IMR-90 (cell line): ENCODE results near the gene CDC42BPG. TPM values are rescaled to one million over a fixed set of nuclear protein-coding genes. Genes with fewer than 3 reads are reported as not detected.

Experiments used
- ATAC-seq: fragments of 200-7000 bp; cut with Tn5 transposase; 2 replicates; pipeline ENCODE4 v1.9.1; 2020; ENCODE audit warnings: low read depth, mild to moderate bottlenecking, moderate library complexity
- BruUV-seq: library from RNA; stranded (reverse); fragments of 400-500 nt; replicated peaks from 2 replicates; lab custom pipeline; 2021; lab: Mats Ljungman, UMichigan
- CTCF ChIA-PET: fragments of 300-600 bp; formaldehyde crosslinking; extraction: SDS; loops from one replicate; lab custom pipeline; 2021; ENCODE audit warnings: antibody characterized with exemption; lab: Yijun Ruan, JAX
- POLR2A ChIA-PET: fragments of 300-600 bp; sonication (Branson Sonifier 250); formaldehyde crosslinking; loops from one replicate; lab custom pipeline; 2022; ENCODE audit warnings: antibody characterized with exemption; ENCODE audit not compliant: unreplicated experiment; lab: Charles Lee
- DNase-seq: peaks from one replicate; pipeline ENCODE4 v3.0.0; 2013
- H2AFZ ChIP-seq: replicated peaks from 2 replicates; pipeline ENCODE3; 2013; ENCODE audit warnings: low read length, mild to moderate bottlenecking; ENCODE audit not compliant: poor library complexity
- H2AK5ac ChIP-seq: 2 replicates; pipeline ENCODE4 v1.6.1; 2013; ENCODE audit warnings: low read depth, low read length, inconsistent platforms
- H2AK9ac ChIP-seq: replicated peaks from 2 replicates; pipeline ENCODE3; 2013; ENCODE audit warnings: mild to moderate bottlenecking, low read depth, low read length, moderate library complexity; ENCODE audit not compliant: poor library complexity
- H2BK120ac ChIP-seq: 2 replicates; pipeline ENCODE4 v1.6.1; 2013; ENCODE audit warnings: low read depth, low read length, inconsistent platforms
- H2BK15ac ChIP-seq: 3 replicates; pipeline ENCODE4 v1.6.1; 2013; ENCODE audit warnings: low read depth, low read length, inconsistent platforms
- H2BK20ac ChIP-seq: 2 replicates; pipeline ENCODE4 v1.6.1; 2013; ENCODE audit warnings: low read depth, mild to moderate bottlenecking, inconsistent platforms, low read length, moderate library complexity
- H2BK5ac ChIP-seq: 2 replicates; pipeline ENCODE4 v1.6.1; 2013; ENCODE audit warnings: mild to moderate bottlenecking, low read depth, low read length, inconsistent platforms; ENCODE audit not compliant: poor library complexity, severe bottlenecking
- H3K14ac ChIP-seq: replicated peaks from 2 replicates; pipeline ENCODE4 v1.6.1; 2013; ENCODE audit warnings: low read depth, low read length, inconsistent platforms
- H3K18ac ChIP-seq: 2 replicates; pipeline ENCODE4 v1.6.1; 2013; ENCODE audit warnings: low read depth, low read length, control low read depth
- H3K23ac ChIP-seq: 2 replicates; pipeline ENCODE4 v1.6.1; 2013; ENCODE audit warnings: low read depth, low read length, inconsistent platforms
- H3K27ac ChIP-seq: 2 replicates; pipeline ENCODE4 v1.5.1; 2013; ENCODE audit warnings: mild to moderate bottlenecking, control low read depth, low read length; ENCODE audit not compliant: insufficient read depth
- H3K27me3 ChIP-seq: 2 replicates; pipeline ENCODE4 v1.6.1; 2013; ENCODE audit warnings: low read length; ENCODE audit not compliant: control insufficient read depth, insufficient read depth
- H3K36me3 ChIP-seq: 2 replicates; pipeline ENCODE4 v1.6.1; 2013; ENCODE audit warnings: low read length, mixed read lengths; ENCODE audit not compliant: control insufficient read depth, insufficient read depth
- H3K4ac ChIP-seq: 2 replicates; pipeline ENCODE4 v1.6.1; 2013; ENCODE audit warnings: low read depth, low read length, inconsistent platforms
- H3K4me1 ChIP-seq: 2 replicates; pipeline ENCODE4 v1.6.1; 2013; ENCODE audit warnings: low read length, mixed read lengths; ENCODE audit not compliant: control insufficient read depth, insufficient read depth
- H3K4me2 ChIP-seq: 2 replicates; pipeline ENCODE4 v1.6.1; 2013; ENCODE audit warnings: low read depth, mild to moderate bottlenecking, control low read depth, low read length, moderate library complexity
- H3K4me3 ChIP-seq: 2 replicates; pipeline ENCODE4 v1.5.1; 2013; ENCODE audit warnings: low read depth, mild to moderate bottlenecking, control low read depth, low read length, moderate library complexity; ENCODE audit not compliant: insufficient read depth
- H3K56ac ChIP-seq: 2 replicates; pipeline ENCODE4 v1.6.1; 2013; ENCODE audit warnings: low read length, inconsistent platforms; ENCODE audit not compliant: insufficient read depth; ENCODE audit errors: extremely low read depth
- H3K79me1 ChIP-seq, 2 experiments: 2 replicates each; pipeline ENCODE4 v1.6.1; 2013; ENCODE audit warnings: low read length in 2 of 2, inconsistent platforms in 1 of 2, low read depth in 1 of 2
- H3K9ac ChIP-seq: 2 replicates; pipeline ENCODE4 v1.6.1; 2013; ENCODE audit warnings: low read depth, low read length, control low read depth
- H3K9me1 ChIP-seq: 2 replicates; pipeline ENCODE4 v1.6.1; 2013; ENCODE audit warnings: low read length, inconsistent platforms; ENCODE audit not compliant: insufficient read depth
- H3K9me3 ChIP-seq: 2 replicates; pipeline ENCODE4 v1.6.1; 2013; ENCODE audit warnings: low read length; ENCODE audit not compliant: control insufficient read depth, insufficient read depth
- H4K20me1 ChIP-seq: 2 replicates; pipeline ENCODE4 v1.6.1; 2013; ENCODE audit warnings: low read length, inconsistent platforms; ENCODE audit not compliant: insufficient read depth
- H4K5ac ChIP-seq: 2 replicates; pipeline ENCODE4 v1.6.1; 2013; ENCODE audit warnings: mild to moderate bottlenecking, low read depth, low read length, control low read depth
- H4K8ac ChIP-seq, 2 experiments: 2 replicates each; pipeline ENCODE4 v1.6.1; 2013; ENCODE audit warnings: low read depth in 2 of 2, low read length in 2 of 2, control low read depth in 1 of 2, inconsistent platforms in 1 of 2
- H4K91ac ChIP-seq: 2 replicates; pipeline ENCODE4 v1.6.1; 2013; ENCODE audit warnings: low read depth, low read length, inconsistent platforms; ENCODE audit not compliant: insufficient read depth
- BHLHE40 ChIP-seq: fragments of 150-350 bp; IDR thresholded peaks from 2 replicates; pipeline ENCODE4 v1.6.1; 2016; ENCODE audit warnings: mild to moderate bottlenecking, low read depth, low read length
- WGBS, 2 experiments: methylation state at CpG; one replicate each; pipeline versions ENCODE4 v1.1.5 to v1.1.7; 2013; ENCODE audit warnings: missing lambda C conversion rate in 2 of 2; ENCODE audit not compliant: insufficient read length in 1 of 2; ENCODE audit errors: extremely low coverage in 2 of 2; 5-methylcytosine and 5-hydroxymethylcytosine counted together
- dilution Hi-C: fragments of 300-500 bp; cut with HindIII; formaldehyde crosslinking; loops from one replicate; pipeline ENCODE4 v1.14.3; 2018; ENCODE audit warnings: low sequenced_read_pairs; ENCODE audit not compliant: unreplicated experiment
- in situ Hi-C: fragments of 300-500 bp; cut with MboI; formaldehyde crosslinking; loops from 3 replicates; pipeline ENCODE4 v1.14.3; 2019; ENCODE audit warnings: low sequenced_read_pairs, inconsistent platforms, mixed read lengths
- intact Hi-C: fragments of 100-400 bp; cut with micrococcal nuclease; formaldehyde crosslinking; loops from 2 replicates; pipeline ENCODE4 v1.10.0; 2022
- polyA plus RNA-seq, 3 experiments: library from polyadenylated mRNA; depleted of rRNA; stranded (reverse); fragments of >200 nt; gene quantifications; 2 replicates each; pipeline ENCODE4 v1.2.3, GENCODE V29; 2012; ENCODE audit warnings: low replicate concordance in 1 of 3
- total RNA-seq: library from RNA; depleted of rRNA; stranded (reverse); fragments of >200 nt; gene quantifications from 2 replicates; pipeline ENCODE4 v1.2.3, GENCODE V29; 2012
- TF ChIP-seq, protein P1 (sequence below): conservative IDR thresholded peaks from 2 replicates; pipeline ENCODE4 v1.5.1; 2012; ENCODE audit warnings: mild to moderate bottlenecking, low read depth, low read length, improper control_type of control experiment

Gene CDC42BPG
- total and polyA plus RNA-seq, 2 of the 4 experiments (the other 2 are of a cell fraction) = under 0.01 to 0.12 TPM

DNA sequence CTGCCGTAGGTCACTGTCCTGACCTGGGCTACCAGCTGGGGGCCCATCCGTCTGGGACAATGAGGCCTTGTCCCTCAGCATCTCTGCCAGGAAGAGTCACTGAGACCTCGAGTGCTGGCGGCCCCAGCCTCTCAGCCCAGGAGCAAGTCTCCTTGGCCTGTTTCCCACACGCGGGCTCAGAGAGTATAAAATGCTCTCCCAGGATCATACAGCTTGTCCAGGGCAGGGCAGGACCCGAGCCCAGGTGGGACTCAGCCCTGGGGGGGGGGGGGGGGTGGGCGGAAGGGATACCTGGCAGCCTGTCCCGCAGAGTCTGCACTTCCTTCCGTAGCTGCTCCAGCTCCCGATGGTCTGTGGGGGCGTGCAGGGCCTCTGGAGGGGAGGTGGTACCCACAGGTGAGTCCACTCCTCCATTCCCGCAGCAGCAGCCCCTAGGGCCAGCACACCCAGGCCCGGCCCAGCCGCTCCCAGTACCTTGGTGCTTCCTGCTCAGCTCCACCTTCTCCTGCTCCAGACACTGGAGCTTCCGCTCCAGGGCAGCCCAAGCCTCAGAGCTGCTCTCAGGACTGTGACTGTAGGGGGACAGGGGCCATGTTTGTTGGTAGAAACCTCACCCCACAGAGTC is 7.9 kb downstream of the CDC42BPG start:
- 20% methylated on average over 1 of the region's 16 CpGs; no CpG with 5 or more reads in 1 of the 2 experiments for WGBS, 2 experiments
- Histone ChIP-seq H3K4me1 (no peaks in the 10 kb centered on the region), H3K27ac (no peak overlapping the region), H3K18ac (no peak overlapping the region), H2AK9ac (no peak overlapping the region), H2BK20ac (no peak overlapping the region), H4K8ac (no peak overlapping the region), H3K9me3 (no peaks in the 10 kb centered on the region), H3K56ac (no peak overlapping the region), H3K9me1 (no peaks in the 10 kb centered on the region), H3K36me3 (no peaks in the 10 kb centered on the region), H3K4ac (no peak overlapping the region), H3K79me1 (no peaks in the 10 kb centered on the region), H2BK5ac (no peak overlapping the region), H3K14ac (no peak overlapping the region), H3K4me2 (no peak overlapping the region), H4K91ac (no peak overlapping the region), H4K20me1 (no peaks in the 10 kb centered on the region), H4K5ac (no peak overlapping the region), H2BK120ac (no peak overlapping the region), H2BK15ac (no peak overlapping the region), H3K27me3 (peaks cover 2% of the 10 kb centered on the region; the same call in 1 of the 2 replicates), H3K9ac (no peak overlapping the region), H2AK5ac (no peak overlapping the region), H2AFZ (no peak overlapping the region), H3K23ac (no peak overlapping the region), H3K4me3 (no peak overlapping the region)
- BruUV-seq = no TSS peak
- no peak for TF ChIP-seq BHLHE40
- TF ChIP-seq, protein P1, sequence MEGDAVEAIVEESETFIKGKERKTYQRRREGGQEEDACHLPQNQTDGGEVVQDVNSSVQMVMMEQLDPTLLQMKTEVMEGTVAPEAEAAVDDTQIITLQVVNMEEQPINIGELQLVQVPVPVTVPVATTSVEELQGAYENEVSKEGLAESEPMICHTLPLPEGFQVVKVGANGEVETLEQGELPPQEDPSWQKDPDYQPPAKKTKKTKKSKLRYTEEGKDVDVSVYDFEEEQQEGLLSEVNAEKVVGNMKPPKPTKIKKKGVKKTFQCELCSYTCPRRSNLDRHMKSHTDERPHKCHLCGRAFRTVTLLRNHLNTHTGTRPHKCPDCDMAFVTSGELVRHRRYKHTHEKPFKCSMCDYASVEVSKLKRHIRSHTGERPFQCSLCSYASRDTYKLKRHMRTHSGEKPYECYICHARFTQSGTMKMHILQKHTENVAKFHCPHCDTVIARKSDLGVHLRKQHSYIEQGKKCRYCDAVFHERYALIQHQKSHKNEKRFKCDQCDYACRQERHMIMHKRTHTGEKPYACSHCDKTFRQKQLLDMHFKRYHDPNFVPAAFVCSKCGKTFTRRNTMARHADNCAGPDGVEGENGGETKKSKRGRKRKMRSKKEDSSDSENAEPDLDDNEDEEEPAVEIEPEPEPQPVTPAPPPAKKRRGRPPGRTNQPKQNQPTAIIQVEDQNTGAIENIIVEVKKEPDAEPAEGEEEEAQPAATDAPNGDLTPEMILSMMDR = no peak
- ChIA-PET CTCF (no interaction called here), POLR2A (no interaction called here)
- dilution Hi-C loops (no loop called here), intact Hi-C loops (no loop called here), in situ Hi-C loops (no loop called here)
- no peak for DNase-seq
- no peak for ATAC-seq
